SU-DHL-6 (cell line): ENCODE measurements around the gene RUVBL1.

ENCODE experiments used
- EZH2phosphoT487 ChIP-seq: fragments of 200-600 bp; sonication (generic), shearing (Covaris generic); conservative IDR thresholded peaks from 2 replicates; pipeline ENCODE4 v1.6.1; 2018; ENCODE audit warnings: mild to moderate bottlenecking, antibody characterized with exemption, low read length, moderate library complexity, mixed read lengths
- TF ChIP-seq, protein P1 (sequence below): fragments of 200-600 bp; sonication (generic); IDR thresholded peaks from one replicate; pipeline ENCODE4 v1.5.1; 2017; ENCODE audit warnings: antibody characterized with exemption, mild to moderate bottlenecking, low read length, moderate library complexity; ENCODE audit not compliant: insufficient read depth, poor library complexity, severe bottlenecking

DNA sequence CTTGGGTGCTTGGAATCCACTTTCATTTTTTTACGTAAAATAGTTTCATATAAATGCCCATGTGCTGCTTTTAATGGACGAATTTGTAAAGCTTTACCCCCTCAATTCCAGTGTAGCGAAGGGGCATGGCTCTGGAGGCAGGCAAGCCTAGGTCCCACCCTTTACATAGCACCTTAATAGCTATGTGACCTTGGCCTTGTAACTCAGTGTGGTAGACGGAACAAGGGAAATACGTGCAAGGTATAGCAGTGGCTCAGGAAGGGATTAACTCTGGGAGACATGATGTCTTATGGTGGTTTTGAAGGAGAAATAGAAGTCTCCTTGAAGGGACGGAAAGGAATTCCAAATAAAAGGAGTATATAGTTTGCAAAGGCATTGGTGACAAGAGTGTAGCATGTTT, 70.0 kb downstream of the RUVBL1 start:
- TF ChIP-seq, protein P1, sequence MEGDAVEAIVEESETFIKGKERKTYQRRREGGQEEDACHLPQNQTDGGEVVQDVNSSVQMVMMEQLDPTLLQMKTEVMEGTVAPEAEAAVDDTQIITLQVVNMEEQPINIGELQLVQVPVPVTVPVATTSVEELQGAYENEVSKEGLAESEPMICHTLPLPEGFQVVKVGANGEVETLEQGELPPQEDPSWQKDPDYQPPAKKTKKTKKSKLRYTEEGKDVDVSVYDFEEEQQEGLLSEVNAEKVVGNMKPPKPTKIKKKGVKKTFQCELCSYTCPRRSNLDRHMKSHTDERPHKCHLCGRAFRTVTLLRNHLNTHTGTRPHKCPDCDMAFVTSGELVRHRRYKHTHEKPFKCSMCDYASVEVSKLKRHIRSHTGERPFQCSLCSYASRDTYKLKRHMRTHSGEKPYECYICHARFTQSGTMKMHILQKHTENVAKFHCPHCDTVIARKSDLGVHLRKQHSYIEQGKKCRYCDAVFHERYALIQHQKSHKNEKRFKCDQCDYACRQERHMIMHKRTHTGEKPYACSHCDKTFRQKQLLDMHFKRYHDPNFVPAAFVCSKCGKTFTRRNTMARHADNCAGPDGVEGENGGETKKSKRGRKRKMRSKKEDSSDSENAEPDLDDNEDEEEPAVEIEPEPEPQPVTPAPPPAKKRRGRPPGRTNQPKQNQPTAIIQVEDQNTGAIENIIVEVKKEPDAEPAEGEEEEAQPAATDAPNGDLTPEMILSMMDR: no peak
- no peak for TF ChIP-seq EZH2phosphoT487
